ENCODE results near the gene RSU1. TPM values are rescaled to one million over a fixed set of nuclear protein-coding genes. Genes with fewer than 3 reads are reported as not detected.

Gene RSU1
- polyA plus RNA-seq, 4 donors, result 19.2 to 37.0 (median 21.7) TPM

DNA sequence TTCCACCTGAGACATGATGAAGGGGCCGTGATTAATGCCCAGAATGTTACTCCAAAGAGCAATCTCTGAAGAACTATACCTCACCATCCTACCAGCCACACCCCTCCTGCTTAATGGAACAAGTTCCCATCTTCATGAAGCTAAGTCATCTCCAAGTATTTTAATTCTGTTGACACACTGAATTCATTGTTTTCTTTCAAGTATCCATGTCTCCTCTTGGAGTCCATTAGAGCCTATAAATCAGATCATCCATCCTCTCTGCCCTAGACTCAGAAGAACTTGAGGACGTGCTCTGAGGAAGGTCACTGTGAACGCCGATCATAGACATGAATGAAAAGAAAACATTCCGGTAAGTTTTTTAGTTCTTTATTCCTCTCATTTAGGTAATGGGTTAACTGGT lies 126.8 kb downstream of the RSU1 start:
- DNase-seq (no peak), FAIRE-seq (no peak)
- H3K27ac ChIP-seq (ENCODE audit: low read depth in 1 of 3, low read length in 2 of 3), result no peak overlapping the region
- peaks cover 0 to 2% of the 10 kb centered on the region in 2 donors for H3K9me3 ChIP-seq (ENCODE audit: control insufficient read depth in 2 of 2, insufficient read depth in 1 of 2, low read depth in 1 of 2, low read length in 1 of 2)
- no peaks in the 10 kb centered on the region for H3K27me3 ChIP-seq (ENCODE audit: control insufficient read depth in 3 of 3, insufficient read depth in 3 of 3, low read length in 3 of 3)
- WGBS, 3 donors, result 97 to 99% (median 97%) methylated on average over 5 of the region's 5 CpGs
- no peak overlapping the region for H3K4me3 ChIP-seq (ENCODE audit: low read depth in 1 of 3, low read length in 3 of 3)
- no peaks in the 10 kb centered on the region for H3K4me1 ChIP-seq (ENCODE audit: control insufficient read depth in 3 of 3, insufficient read depth in 2 of 3, low read depth in 1 of 3, low read length in 2 of 3)
- peaks cover 0 to 7% (median 0%) of the 10 kb centered on the region in 3 donors for H3K36me3 ChIP-seq (ENCODE audit: control insufficient read depth in 3 of 3, insufficient read depth in 2 of 3, low read depth in 1 of 3, low read length in 3 of 3)

DNA sequence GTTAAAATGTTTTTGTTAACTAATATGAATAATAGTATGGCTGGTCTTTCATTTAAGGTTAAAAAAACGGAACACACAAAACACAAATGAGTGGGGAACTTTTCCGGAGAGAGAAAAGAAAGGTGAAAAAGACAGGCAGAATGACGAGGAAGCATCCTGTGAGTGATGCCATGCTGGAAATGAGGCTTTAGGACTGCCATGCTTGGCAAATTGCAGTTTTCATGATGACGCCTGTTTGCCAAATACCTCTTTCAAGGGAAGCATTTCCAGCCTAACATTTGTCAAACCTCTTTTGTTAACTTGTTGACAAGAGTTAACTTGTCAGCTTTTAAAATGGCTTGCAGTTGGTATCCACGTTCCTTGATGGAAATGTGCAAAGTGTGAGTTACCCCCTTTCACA lies 127.5 kb downstream of the RSU1 start:
- Histone ChIP-seq H3K4me3 (ENCODE audit: low read depth in 1 of 3, low read length in 3 of 3) (no peak overlapping the region), H3K27ac (ENCODE audit: low read depth in 1 of 3, low read length in 2 of 3) (no peak overlapping the region), H3K27me3 (ENCODE audit: control insufficient read depth in 3 of 3, insufficient read depth in 3 of 3, low read length in 3 of 3) (no peaks in the 10 kb centered on the region), H3K36me3 (ENCODE audit: control insufficient read depth in 3 of 3, insufficient read depth in 2 of 3, low read depth in 1 of 3, low read length in 3 of 3) (peaks cover 0 to 7% (median 0%) of the 10 kb centered on the region in 3 donors), H3K9me3 (ENCODE audit: control insufficient read depth in 2 of 2, insufficient read depth in 1 of 2, low read depth in 1 of 2, low read length in 1 of 2) (peaks cover 0 to 2% of the 10 kb centered on the region in 2 donors), H3K4me1 (ENCODE audit: control insufficient read depth in 3 of 3, insufficient read depth in 2 of 3, low read depth in 1 of 3, low read length in 2 of 3) (no peaks in the 10 kb centered on the region)
- DNase-seq, result no peak
- no peak for FAIRE-seq
- WGBS, 3 donors, result 80 to 94% (median 91%) methylated on average over 5 of the region's 5 CpGs

GRCh38 chr10:16689227-16689626 lies 128.0 kb downstream of the RSU1 start:
- Histone ChIP-seq H3K27ac (ENCODE audit: low read depth in 1 of 3, low read length in 2 of 3) (no peak overlapping the region), H3K9me3 (ENCODE audit: control insufficient read depth in 2 of 2, insufficient read depth in 1 of 2, low read depth in 1 of 2, low read length in 1 of 2) (peaks cover 0 to 2% of the 10 kb centered on the region in 2 donors), H3K4me3 (ENCODE audit: low read depth in 1 of 3, low read length in 3 of 3) (no peak overlapping the region), H3K4me1 (ENCODE audit: control insufficient read depth in 3 of 3, insufficient read depth in 2 of 3, low read depth in 1 of 3, low read length in 2 of 3) (no peaks in the 10 kb centered on the region), H3K27me3 (ENCODE audit: control insufficient read depth in 3 of 3, insufficient read depth in 3 of 3, low read length in 3 of 3) (no peaks in the 10 kb centered on the region), H3K36me3 (ENCODE audit: control insufficient read depth in 3 of 3, insufficient read depth in 2 of 3, low read depth in 1 of 3, low read length in 3 of 3) (peaks cover 0 to 7% (median 0%) of the 10 kb centered on the region in 3 donors)
- 72 to 85% (median 85%) methylated on average over 1 of the region's 1 CpG for WGBS, 3 donors
- FAIRE-seq, result no peak
- DNase-seq, result no peak

DNA sequence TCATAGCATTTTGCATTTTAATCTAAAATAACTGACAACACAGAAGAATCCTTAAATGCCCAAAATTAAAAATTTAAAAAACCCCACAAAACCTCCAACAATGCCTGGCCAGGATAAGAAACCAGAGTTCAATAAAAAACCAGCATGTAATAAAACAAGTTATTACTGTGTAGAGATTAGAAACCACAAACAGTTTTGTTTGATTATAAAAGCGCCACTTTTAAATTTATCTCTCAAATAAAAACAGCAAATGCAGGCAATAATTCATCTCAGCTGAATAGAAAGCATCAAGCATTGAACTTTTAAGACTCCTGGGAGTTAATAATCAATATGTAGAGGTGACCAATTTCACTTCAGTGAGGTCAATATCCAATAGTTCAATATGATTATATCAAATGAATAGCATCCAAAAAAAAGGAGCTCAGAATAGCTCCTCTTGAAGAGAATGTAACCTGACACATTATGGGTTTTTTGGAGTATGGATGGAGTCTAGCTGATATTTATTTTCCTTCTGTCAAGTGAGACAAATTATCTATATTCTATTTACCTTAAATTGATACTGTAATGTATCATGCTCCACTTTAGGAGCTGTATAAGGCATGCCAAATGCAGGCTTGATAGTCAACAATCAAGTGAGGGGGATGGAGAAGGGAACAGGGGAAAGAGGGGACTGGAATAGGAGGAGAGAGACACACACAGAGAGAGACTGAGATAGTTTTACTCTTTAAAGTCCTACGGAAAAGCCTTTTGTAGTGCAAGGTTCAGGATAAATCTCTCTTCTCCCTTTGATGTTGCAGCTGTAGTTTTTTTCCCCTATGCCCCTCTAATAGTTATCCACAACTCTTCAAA lies 130.9 kb downstream of the RSU1 start:
- Histone ChIP-seq H3K4me1 (ENCODE audit: control insufficient read depth in 3 of 3, insufficient read depth in 2 of 3, low read depth in 1 of 3, low read length in 2 of 3) (no peaks in the 10 kb centered on the region), H3K9me3 (ENCODE audit: control insufficient read depth in 2 of 2, insufficient read depth in 1 of 2, low read depth in 1 of 2, low read length in 1 of 2) (no peaks in the 10 kb centered on the region), H3K4me3 (ENCODE audit: low read depth in 1 of 3, low read length in 3 of 3) (no peak overlapping the region), H3K27ac (ENCODE audit: low read depth in 1 of 3, low read length in 2 of 3) (no peak overlapping the region), H3K27me3 (ENCODE audit: control insufficient read depth in 3 of 3, insufficient read depth in 3 of 3, low read length in 3 of 3) (no peaks in the 10 kb centered on the region), H3K36me3 (ENCODE audit: control insufficient read depth in 3 of 3, insufficient read depth in 2 of 3, low read depth in 1 of 3, low read length in 3 of 3) (no peaks in the 10 kb centered on the region)
- 12 to 51% (median 48%) methylated on average over 2 of the region's 2 CpGs for WGBS, 3 donors
- DNase-seq (peak in 1 of 2 donors; percentile 5), FAIRE-seq (no peak)

- 45 to 88% (median 84%) methylated on average over 6 of the region's 6 CpGs for WGBS, 3 donors
- Histone ChIP-seq H3K27ac (ENCODE audit: low read depth in 1 of 3, low read length in 2 of 3) (no peak overlapping the region), H3K9me3 (ENCODE audit: control insufficient read depth in 2 of 2, insufficient read depth in 1 of 2, low read depth in 1 of 2, low read length in 1 of 2) (no peaks in the 10 kb centered on the region), H3K4me1 (ENCODE audit: control insufficient read depth in 3 of 3, insufficient read depth in 2 of 3, low read depth in 1 of 3, low read length in 2 of 3) (no peaks in the 10 kb centered on the region), H3K27me3 (ENCODE audit: control insufficient read depth in 3 of 3, insufficient read depth in 3 of 3, low read length in 3 of 3) (no peaks in the 10 kb centered on the region), H3K36me3 (ENCODE audit: control insufficient read depth in 3 of 3, insufficient read depth in 2 of 3, low read depth in 1 of 3, low read length in 3 of 3) (no peaks in the 10 kb centered on the region), H3K4me3 (ENCODE audit: low read depth in 1 of 3, low read length in 3 of 3) (no peak overlapping the region)
- peak; percentile 30 to 65 for DNase-seq
- no peak for FAIRE-seq
Observed at GRCh38 chr10:16685551-16685950, 131.7 kb downstream of the RSU1 start.

DNA sequence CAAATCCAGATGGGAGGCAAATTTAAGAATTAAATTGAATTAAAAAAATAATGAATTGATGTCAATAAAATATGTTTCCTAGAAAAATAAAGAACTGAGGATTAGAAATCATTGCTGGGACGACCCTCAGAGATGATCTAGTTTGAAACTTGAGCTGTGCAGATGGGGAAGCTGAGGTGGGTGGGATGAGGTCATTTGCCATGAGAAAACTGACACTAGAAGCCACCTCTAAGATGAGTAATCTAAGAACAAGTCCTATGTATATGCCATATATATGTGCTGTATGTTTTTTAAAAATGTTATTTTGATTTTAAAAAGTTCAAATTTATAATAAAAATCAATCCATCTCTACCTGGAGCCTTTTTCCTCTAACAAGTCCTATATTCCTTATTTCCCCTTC lies 135.7 kb downstream of the RSU1 start:
- Histone ChIP-seq H3K4me1 (ENCODE audit: control insufficient read depth in 3 of 3, insufficient read depth in 2 of 3, low read depth in 1 of 3, low read length in 2 of 3) (no peaks in the 10 kb centered on the region), H3K9me3 (ENCODE audit: control insufficient read depth in 2 of 2, insufficient read depth in 1 of 2, low read depth in 1 of 2, low read length in 1 of 2) (no peaks in the 10 kb centered on the region), H3K27ac (ENCODE audit: low read depth in 1 of 3, low read length in 2 of 3) (no peak overlapping the region), H3K4me3 (ENCODE audit: low read depth in 1 of 3, low read length in 3 of 3) (no peak overlapping the region), H3K36me3 (ENCODE audit: control insufficient read depth in 3 of 3, insufficient read depth in 2 of 3, low read depth in 1 of 3, low read length in 3 of 3) (no peaks in the 10 kb centered on the region), H3K27me3 (ENCODE audit: control insufficient read depth in 3 of 3, insufficient read depth in 3 of 3, low read length in 3 of 3) (no peaks in the 10 kb centered on the region)
- no peak for FAIRE-seq
- WGBS, 3 donors, result 69 to 78% (median 77%) methylated on average over 1 of the region's 1 CpG
- DNase-seq, result no peak

DNA sequence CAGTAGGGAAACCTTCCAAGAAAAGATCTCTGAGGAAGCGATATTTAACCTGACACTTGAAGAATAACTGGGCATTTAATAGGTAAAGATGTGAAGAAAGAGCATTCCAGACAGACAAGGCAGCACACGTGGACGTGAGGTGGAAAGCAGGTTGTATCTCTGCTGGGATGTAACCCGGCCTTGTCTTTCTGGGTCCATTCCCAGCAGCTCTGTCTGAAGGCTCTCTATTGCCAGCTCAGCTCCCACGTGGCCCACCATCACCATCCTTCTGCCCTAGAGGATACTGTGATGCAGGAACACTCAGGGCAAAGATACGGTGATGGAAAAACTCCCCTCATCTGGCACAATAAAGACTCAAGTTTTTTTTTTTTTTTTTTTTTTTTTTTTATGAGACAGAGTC lies 137.7 kb downstream of the RSU1 start:
- FAIRE-seq, result no peak
- no peaks in the 10 kb centered on the region for H3K36me3 ChIP-seq (ENCODE audit: control insufficient read depth in 3 of 3, insufficient read depth in 2 of 3, low read depth in 1 of 3, low read length in 3 of 3)
- H3K4me1 ChIP-seq (ENCODE audit: control insufficient read depth in 3 of 3, insufficient read depth in 2 of 3, low read depth in 1 of 3, low read length in 2 of 3), result no peaks in the 10 kb centered on the region
- 91 to 98% (median 96%) methylated on average over 6 of the region's 6 CpGs for WGBS, 3 donors
- H3K9me3 ChIP-seq (ENCODE audit: control insufficient read depth in 2 of 2, insufficient read depth in 1 of 2, low read depth in 1 of 2, low read length in 1 of 2), result no peaks in the 10 kb centered on the region
- DNase-seq, result no peak
- no peak overlapping the region for H3K4me3 ChIP-seq (ENCODE audit: low read depth in 1 of 3, low read length in 3 of 3)
- no peaks in the 10 kb centered on the region for H3K27me3 ChIP-seq (ENCODE audit: control insufficient read depth in 3 of 3, insufficient read depth in 3 of 3, low read length in 3 of 3)
- H3K27ac ChIP-seq (ENCODE audit: low read depth in 1 of 3, low read length in 2 of 3), result no peak overlapping the region

DNA sequence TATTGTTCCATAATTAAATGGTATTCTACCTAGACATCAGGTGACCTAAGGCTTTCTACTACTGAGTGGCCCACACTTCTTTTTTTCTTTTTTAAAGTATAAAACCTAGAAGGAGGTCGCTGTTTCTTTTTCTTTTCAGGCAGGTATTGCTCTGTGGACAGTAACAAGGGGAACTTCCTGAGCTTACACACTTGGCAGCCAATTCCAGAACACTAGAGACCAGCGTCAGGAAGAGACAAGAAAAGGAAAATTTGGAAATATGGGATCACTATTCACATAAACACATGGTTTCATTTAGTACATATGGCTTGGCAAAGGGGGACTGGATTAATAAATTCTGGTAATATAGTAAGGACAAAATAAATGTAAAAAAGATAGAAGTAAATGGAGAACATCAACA lies 141.9 kb downstream of the RSU1 start:
- Histone ChIP-seq H3K36me3 (ENCODE audit: control insufficient read depth in 3 of 3, insufficient read depth in 2 of 3, low read depth in 1 of 3, low read length in 3 of 3) (no peaks in the 10 kb centered on the region), H3K4me3 (ENCODE audit: low read depth in 1 of 3, low read length in 3 of 3) (no peak overlapping the region)
- 89 to 94% (median 90%) methylated on average over 2 of the region's 2 CpGs for WGBS, 3 donors

More for the DNA sequence above, 141.9 kb downstream of the RSU1 start:
- no peaks in the 10 kb centered on the region for H3K27me3 ChIP-seq (ENCODE audit: control insufficient read depth in 3 of 3, insufficient read depth in 3 of 3, low read length in 3 of 3)
- H3K4me1 ChIP-seq (ENCODE audit: control insufficient read depth in 3 of 3, insufficient read depth in 2 of 3, low read depth in 1 of 3, low read length in 2 of 3), result no peaks in the 10 kb centered on the region
- FAIRE-seq, result no peak
- no peaks in the 10 kb centered on the region for H3K9me3 ChIP-seq (ENCODE audit: control insufficient read depth in 2 of 2, insufficient read depth in 1 of 2, low read depth in 1 of 2, low read length in 1 of 2)
- H3K27ac ChIP-seq (ENCODE audit: low read depth in 1 of 3, low read length in 2 of 3), result no peak overlapping the region
- DNase-seq, result no peak
